ENCODE results near the gene SLC25A39.
A peak's percentile ranks its signal among the peaks of the same experiment; 100 is the strongest.

Gene SLC25A39

DNA sequence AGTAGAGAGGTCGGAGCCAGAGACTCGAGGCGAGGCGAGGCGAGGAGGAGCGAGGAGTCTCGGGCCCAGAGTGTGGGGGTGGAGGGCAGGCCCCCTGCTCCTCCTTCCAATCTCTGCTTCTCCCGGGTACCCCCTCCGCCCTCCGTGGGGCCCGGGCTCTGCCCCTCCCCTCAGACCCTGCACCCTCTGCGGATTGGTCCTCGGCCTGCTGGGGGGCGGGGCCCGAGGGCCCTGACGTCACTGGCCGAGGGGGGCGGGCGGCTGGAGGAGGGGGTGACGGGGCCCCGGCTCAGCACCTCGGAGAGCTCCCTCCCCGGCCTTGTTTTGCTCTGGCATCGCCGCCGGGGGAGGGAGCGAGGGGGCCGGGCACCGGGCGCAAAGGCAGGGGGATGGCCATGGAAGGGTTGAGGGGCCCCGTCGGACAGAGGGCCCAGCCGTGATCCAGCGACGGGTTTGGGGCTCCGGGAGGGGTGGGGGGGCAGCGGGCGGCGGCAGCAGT, 16.3 kb downstream of the SLC25A39 start, which contains the start of gene RUNDC3A:
TSS of gene RUNDC3A (plus strand) at position 282 of the 499 bp plus-strand sequence. CDS start 232 bp downstream, outside the sequence.
- Histone ChIP-seq H3K36me3 (ENCODE audit: control insufficient read depth in 1 of 2, insufficient read depth in 2 of 2, low read length in 2 of 2) (no peaks in the 10 kb centered on the region), H4K12ac (ENCODE audit: low read depth, low read length) (no peak within 1 kb of the TSS), H3K18ac (ENCODE audit: low read length) (no peak within 1 kb of the TSS), H2BK12ac (ENCODE audit: low read length) (no peak within 1 kb of the TSS), H3K4me2 (ENCODE audit: low read length) (peak within 1 kb of the TSS; percentile 94), H3K4me3 (ENCODE audit: low read depth, low read length) (peak within 1 kb of the TSS; percentile 71), H3K9ac (ENCODE audit: low read length) (no peak within 1 kb of the TSS), H3K23ac (ENCODE audit: low read length) (no peak within 1 kb of the TSS), H4K91ac (ENCODE audit: low read depth, low read length) (no peak within 1 kb of the TSS), H2BK120ac (ENCODE audit: insufficient read depth, low read length, poor library complexity) (no peak within 1 kb of the TSS), H3K14ac (ENCODE audit: low read length) (no peak within 1 kb of the TSS), H2BK5ac (ENCODE audit: low read depth, low read length, poor library complexity) (no peak within 1 kb of the TSS), H3K4me1 (ENCODE audit: control insufficient read depth in 1 of 2, insufficient read depth in 2 of 2, low read length in 2 of 2) (peaks cover 7 to 9% of the 10 kb centered on the region in 2 experiments), H2AFZ (ENCODE audit: insufficient read depth, low read length, poor library complexity) (no peak within 1 kb of the TSS), H3K9me3 (ENCODE audit: insufficient read depth, low read depth, low read length) (peaks cover 3% of the 10 kb centered on the region), H3K27ac (ENCODE audit: low read depth, low read length) (no peak within 1 kb of the TSS), H3K4ac (ENCODE audit: low read depth, low read length) (no peak within 1 kb of the TSS), H2AK5ac (ENCODE audit: low read length) (no peak within 1 kb of the TSS), H3K79me2 (ENCODE audit: control insufficient read depth, insufficient read depth, low read length, poor library complexity) (no peaks in the 10 kb centered on the region), H4K8ac (ENCODE audit: low read depth, low read length) (no peak within 1 kb of the TSS), H3K27me3 (ENCODE audit: insufficient read depth, low read length) (no peaks in the 10 kb centered on the region), H3K79me1 (ENCODE audit: low read length) (no peaks in the 10 kb centered on the region)
- no CpG with 5 or more reads among the region's 39 CpGs for WGBS (ENCODE audit: extremely low coverage, insufficient coverage, insufficient read length)
- DNase-seq: peak; percentile 42 to 63

GRCh38 chr17:44307387-44308186, 17.0 kb downstream of the SLC25A39 start:
- DNase-seq: peak; percentile 18 to 52
- no peak overlapping the region for H4K91ac ChIP-seq (ENCODE audit: low read depth, low read length)
- no peak overlapping the region for H4K8ac ChIP-seq (ENCODE audit: low read depth, low read length)
- H2BK5ac ChIP-seq (ENCODE audit: low read depth, low read length, poor library complexity): no peak overlapping the region
- no peaks in the 10 kb centered on the region for H3K79me2 ChIP-seq (ENCODE audit: control insufficient read depth, insufficient read depth, low read length, poor library complexity)
- no peaks in the 10 kb centered on the region for H3K79me1 ChIP-seq (ENCODE audit: low read length)
- H3K27me3 ChIP-seq (ENCODE audit: insufficient read depth, low read length): no peaks in the 10 kb centered on the region
- H2BK12ac ChIP-seq (ENCODE audit: low read length): no peak overlapping the region
- no peak overlapping the region for H3K14ac ChIP-seq (ENCODE audit: low read length)
- H3K27ac ChIP-seq (ENCODE audit: low read depth, low read length): no peak overlapping the region
- no CpG with 5 or more reads among the region's 26 CpGs for WGBS (ENCODE audit: extremely low coverage, insufficient coverage, insufficient read length)
- no peak overlapping the region for H2BK120ac ChIP-seq (ENCODE audit: insufficient read depth, low read length, poor library complexity)
- H3K18ac ChIP-seq (ENCODE audit: low read length): no peak overlapping the region
- no peaks in the 10 kb centered on the region for H3K36me3 ChIP-seq (ENCODE audit: control insufficient read depth in 1 of 2, insufficient read depth in 2 of 2, low read length in 2 of 2)
- H3K9ac ChIP-seq (ENCODE audit: low read length): no peak overlapping the region
- H3K4me2 ChIP-seq (ENCODE audit: low read length): peak overlapping the region; percentile 94
- no peak overlapping the region for H3K23ac ChIP-seq (ENCODE audit: low read length)
- H2AFZ ChIP-seq (ENCODE audit: insufficient read depth, low read length, poor library complexity): no peak overlapping the region
- peaks cover 3% of the 10 kb centered on the region for H3K9me3 ChIP-seq (ENCODE audit: insufficient read depth, low read depth, low read length)
- H3K4me3 ChIP-seq (ENCODE audit: low read depth, low read length): no peak overlapping the region
- H4K12ac ChIP-seq (ENCODE audit: low read depth, low read length): no peak overlapping the region
- H3K4me1 ChIP-seq (ENCODE audit: control insufficient read depth in 1 of 2, insufficient read depth in 2 of 2, low read length in 2 of 2): peaks cover 7 to 9% of the 10 kb centered on the region in 2 experiments
- H2AK5ac ChIP-seq (ENCODE audit: low read length): no peak overlapping the region
- no peak overlapping the region for H3K4ac ChIP-seq (ENCODE audit: low read depth, low read length)

- Histone ChIP-seq H4K91ac (ENCODE audit: low read depth, low read length) (no peak overlapping the region), H2BK12ac (ENCODE audit: low read length) (no peak overlapping the region), H2AK5ac (ENCODE audit: low read length) (no peak overlapping the region), H3K4me2 (ENCODE audit: low read length) (no peak overlapping the region), H3K9me3 (ENCODE audit: insufficient read depth, low read depth, low read length) (no peaks in the 10 kb centered on the region), H3K27me3 (ENCODE audit: insufficient read depth, low read length) (no peaks in the 10 kb centered on the region), H3K9ac (ENCODE audit: low read length) (no peak overlapping the region), H3K4ac (ENCODE audit: low read depth, low read length) (no peak overlapping the region), H2BK120ac (ENCODE audit: insufficient read depth, low read length, poor library complexity) (no peak overlapping the region), H3K4me1 (ENCODE audit: control insufficient read depth in 1 of 2, insufficient read depth in 2 of 2, low read length in 2 of 2) (peaks cover 7 to 9% of the 10 kb centered on the region in 2 experiments), H2BK5ac (ENCODE audit: low read depth, low read length, poor library complexity) (no peak overlapping the region), H3K4me3 (ENCODE audit: low read depth, low read length) (no peak overlapping the region), H3K18ac (ENCODE audit: low read length) (no peak overlapping the region), H4K8ac (ENCODE audit: low read depth, low read length) (no peak overlapping the region), H3K36me3 (ENCODE audit: control insufficient read depth in 1 of 2, insufficient read depth in 2 of 2, low read length in 2 of 2) (no peaks in the 10 kb centered on the region), H3K27ac (ENCODE audit: low read depth, low read length) (no peak overlapping the region), H2AFZ (ENCODE audit: insufficient read depth, low read length, poor library complexity) (no peak overlapping the region), H3K79me2 (ENCODE audit: control insufficient read depth, insufficient read depth, low read length, poor library complexity) (no peaks in the 10 kb centered on the region), H4K12ac (ENCODE audit: low read depth, low read length) (no peak overlapping the region), H3K14ac (ENCODE audit: low read length) (no peak overlapping the region), H3K79me1 (ENCODE audit: low read length) (no peaks in the 10 kb centered on the region), H3K23ac (ENCODE audit: low read length) (no peak overlapping the region)
- no peak for DNase-seq
Observed at GRCh38 chr17:44304651-44305050, 20.0 kb downstream of the SLC25A39 start.

- Histone ChIP-seq H3K27ac (ENCODE audit: low read depth, low read length) (no peak overlapping the region), H2BK5ac (ENCODE audit: low read depth, low read length, poor library complexity) (no peak overlapping the region), H3K4me1 (ENCODE audit: control insufficient read depth in 1 of 2, insufficient read depth in 2 of 2, low read length in 2 of 2) (no peaks in the 10 kb centered on the region), H3K4me2 (ENCODE audit: low read length) (no peak overlapping the region), H3K18ac (ENCODE audit: low read length) (no peak overlapping the region), H4K91ac (ENCODE audit: low read depth, low read length) (no peak overlapping the region), H3K36me3 (ENCODE audit: control insufficient read depth in 1 of 2, insufficient read depth in 2 of 2, low read length in 2 of 2) (no peaks in the 10 kb centered on the region), H3K79me2 (ENCODE audit: control insufficient read depth, insufficient read depth, low read length, poor library complexity) (no peaks in the 10 kb centered on the region), H3K79me1 (ENCODE audit: low read length) (no peaks in the 10 kb centered on the region), H2BK12ac (ENCODE audit: low read length) (no peak overlapping the region), H4K12ac (ENCODE audit: low read depth, low read length) (no peak overlapping the region), H3K23ac (ENCODE audit: low read length) (no peak overlapping the region), H2AFZ (ENCODE audit: insufficient read depth, low read length, poor library complexity) (no peak overlapping the region), H3K14ac (ENCODE audit: low read length) (no peak overlapping the region), H2BK120ac (ENCODE audit: insufficient read depth, low read length, poor library complexity) (no peak overlapping the region), H2AK5ac (ENCODE audit: low read length) (no peak overlapping the region), H3K27me3 (ENCODE audit: insufficient read depth, low read length) (no peaks in the 10 kb centered on the region), H3K9ac (ENCODE audit: low read length) (no peak overlapping the region), H3K4me3 (ENCODE audit: low read depth, low read length) (no peak overlapping the region), H3K4ac (ENCODE audit: low read depth, low read length) (no peak overlapping the region), H3K9me3 (ENCODE audit: insufficient read depth, low read depth, low read length) (peaks cover 3% of the 10 kb centered on the region), H4K8ac (ENCODE audit: low read depth, low read length) (no peak overlapping the region)
- peak; percentile 77 to 91 for DNase-seq
- no CpG with 5 or more reads among the region's 3 CpGs for WGBS (ENCODE audit: extremely low coverage, insufficient coverage, insufficient read length)
Observed at GRCh38 chr17:44297975-44298374, 26.6 kb downstream of the SLC25A39 start.
